GM21447 (cell line): Measurements from ENCODE around the gene ADAMTSL2.

Experiments used
- ATAC-seq: cut with Tn5 transposase; IDR thresholded peaks from one replicate; pipeline ENCODE4 v1.9.1; 2021; ENCODE audit not compliant: unreplicated experiment

The ADAMTSL2 gene

GRCh38 chr9:133618726-133619125 lies 84.2 kb downstream of the ADAMTSL2 start:
- no peak for ATAC-seq

- no peak for ATAC-seq
Measured at GRCh38 chr9:133619791-133620190, 85.3 kb downstream of the ADAMTSL2 start.

GRCh38 chr9:133621725-133622267 lies 87.3 kb downstream of the ADAMTSL2 start:
- ATAC-seq = no peak

GRCh38 chr9:133622555-133622954 lies 88.1 kb downstream of the ADAMTSL2 start:
- no peak for ATAC-seq
